ENCODE data around the gene CNTNAP2. TPM values are rescaled to one million over a fixed set of nuclear protein-coding genes. Genes with fewer than 3 reads are reported as not detected.

The CNTNAP2 gene
- total and polyA plus RNA-seq, 2 of the 4 experiments (the other 2 are of a cell fraction): not detected

DNA sequence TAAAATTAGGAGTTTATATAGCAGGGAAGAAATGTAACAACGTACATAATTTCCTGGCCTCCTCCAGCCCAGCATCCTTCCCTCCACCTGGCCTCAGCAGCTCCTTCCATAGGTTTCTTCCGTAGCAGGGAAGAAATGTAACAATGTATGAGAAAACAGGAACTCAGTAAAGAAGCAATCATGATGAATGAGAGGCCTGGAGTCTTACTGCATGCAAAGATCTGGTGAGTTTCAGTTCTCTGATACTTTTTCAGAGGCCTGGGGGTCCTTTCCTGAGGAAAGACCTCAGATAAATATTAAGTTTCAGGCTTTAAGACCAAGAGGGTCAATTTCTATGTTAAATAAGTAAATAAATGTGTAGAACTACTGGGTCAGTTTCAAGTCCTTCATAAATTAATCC, 2318.3 kb downstream of the CNTNAP2 start:
- Histone ChIP-seq H2BK120ac (ENCODE audit: low read depth, low read length) (no peak overlapping the region), H4K8ac (ENCODE audit: low read depth in 2 of 2, low read length in 2 of 2) (no peak overlapping the region), H4K5ac (ENCODE audit: low read depth, low read length) (no peak overlapping the region), H3K79me1 (ENCODE audit: low read depth in 1 of 2, low read length in 2 of 2) (no peaks in the 10 kb centered on the region), H3K9ac (ENCODE audit: low read depth, low read length) (no peak overlapping the region), H3K4me1 (ENCODE audit: control insufficient read depth, insufficient read depth, low read length) (no peaks in the 10 kb centered on the region), H3K9me1 (ENCODE audit: insufficient read depth, low read length) (no peaks in the 10 kb centered on the region), H2AK5ac (ENCODE audit: low read depth, low read length) (no peak overlapping the region), H3K4ac (ENCODE audit: low read depth, low read length) (no peak overlapping the region), H4K91ac (ENCODE audit: insufficient read depth, low read depth, low read length) (no peak overlapping the region), H3K56ac (ENCODE audit: extremely low read depth, insufficient read depth, low read length) (no peak overlapping the region), H3K14ac (replicated peaks; ENCODE audit: low read depth, low read length) (no peak overlapping the region), H2BK20ac (ENCODE audit: low read depth, low read length) (no peak overlapping the region), H3K18ac (ENCODE audit: low read depth, low read length) (no peak overlapping the region), H2BK5ac (ENCODE audit: low read depth, low read length, poor library complexity, severe bottlenecking) (no peak overlapping the region), H3K27me3 (ENCODE audit: control insufficient read depth, insufficient read depth, low read length) (no peaks in the 10 kb centered on the region), H4K20me1 (ENCODE audit: insufficient read depth, low read length) (no peaks in the 10 kb centered on the region), H2BK15ac (ENCODE audit: low read depth, low read length) (no peak overlapping the region), H3K36me3 (ENCODE audit: control insufficient read depth, insufficient read depth, low read length) (no peaks in the 10 kb centered on the region), H3K9me3 (ENCODE audit: control insufficient read depth, insufficient read depth, low read length) (peaks cover 23% of the 10 kb centered on the region), H3K4me2 (ENCODE audit: low read depth, low read length) (no peak overlapping the region), H3K4me3 (ENCODE audit: insufficient read depth, low read depth, low read length) (no peak overlapping the region), H3K23ac (ENCODE audit: low read depth, low read length) (no peak overlapping the region), H2AFZ (replicated peaks; ENCODE audit: low read length, poor library complexity) (no peak overlapping the region), H2AK9ac (replicated peaks; ENCODE audit: low read depth, low read length, poor library complexity) (no peak overlapping the region), H3K27ac (ENCODE audit: insufficient read depth, low read length) (no peak overlapping the region)
- dilution Hi-C loops (cut with HindIII; ENCODE audit: low sequenced_read_pairs, unreplicated experiment): no loop called here
- ATAC-seq (ENCODE audit: low read depth): no peak
- ChIA-PET CTCF (no interaction called here), POLR2A (ENCODE audit: unreplicated experiment) (no interaction called here)
- no CpG with 5 or more reads among the region's 2 CpGs for WGBS, 2 experiments (ENCODE audit: extremely low coverage in 2 of 2, insufficient read length in 1 of 2)
- DNase-seq: no peak
- in situ Hi-C loops (cut with MboI; ENCODE audit: low sequenced_read_pairs): no loop called here
- intact Hi-C loops (cut with micrococcal nuclease): no loop called here
- no TSS peak for BruUV-seq (replicated peaks)
- no peak for TF ChIP-seq MAFK (IDR thresholded peaks at IDR 0.05; ENCODE audit: low read depth, low read length)
- no peak for TF ChIP-seq CEBPB (IDR thresholded peaks at IDR 0.05; ENCODE audit: low read depth, low read length)
- TF ChIP-seq RFX5 (IDR thresholded peaks at IDR 0.05; ENCODE audit: low read depth, low read length): no peak
- TF ChIP-seq NFE2L2 (IDR thresholded peaks at IDR 0.05; ENCODE audit: low read depth, low read length): no peak
- TF ChIP-seq, protein P1, sequence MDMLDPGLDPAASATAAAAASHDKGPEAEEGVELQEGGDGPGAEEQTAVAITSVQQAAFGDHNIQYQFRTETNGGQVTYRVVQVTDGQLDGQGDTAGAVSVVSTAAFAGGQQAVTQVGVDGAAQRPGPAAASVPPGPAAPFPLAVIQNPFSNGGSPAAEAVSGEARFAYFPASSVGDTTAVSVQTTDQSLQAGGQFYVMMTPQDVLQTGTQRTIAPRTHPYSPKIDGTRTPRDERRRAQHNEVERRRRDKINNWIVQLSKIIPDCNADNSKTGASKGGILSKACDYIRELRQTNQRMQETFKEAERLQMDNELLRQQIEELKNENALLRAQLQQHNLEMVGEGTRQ (IDR thresholded peaks at IDR 0.05; ENCODE audit: low read depth, low read length): no peak
- TF ChIP-seq, protein P2, sequence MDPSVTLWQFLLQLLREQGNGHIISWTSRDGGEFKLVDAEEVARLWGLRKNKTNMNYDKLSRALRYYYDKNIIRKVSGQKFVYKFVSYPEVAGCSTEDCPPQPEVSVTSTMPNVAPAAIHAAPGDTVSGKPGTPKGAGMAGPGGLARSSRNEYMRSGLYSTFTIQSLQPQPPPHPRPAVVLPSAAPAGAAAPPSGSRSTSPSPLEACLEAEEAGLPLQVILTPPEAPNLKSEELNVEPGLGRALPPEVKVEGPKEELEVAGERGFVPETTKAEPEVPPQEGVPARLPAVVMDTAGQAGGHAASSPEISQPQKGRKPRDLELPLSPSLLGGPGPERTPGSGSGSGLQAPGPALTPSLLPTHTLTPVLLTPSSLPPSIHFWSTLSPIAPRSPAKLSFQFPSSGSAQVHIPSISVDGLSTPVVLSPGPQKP (IDR thresholded peaks at IDR 0.05; ENCODE audit: borderline replicate concordance, low read depth, low read length): no peak
- no peak for TF ChIP-seq SMC3 (IDR thresholded peaks at IDR 0.05; ENCODE audit: low read depth, low read length)
- no peak for TF ChIP-seq FOS (IDR thresholded peaks at IDR 0.05; ENCODE audit: low read depth, low read length)
- TF ChIP-seq POLR2A (IDR thresholded peaks at IDR 0.05; ENCODE audit: low read depth, low read length): no peak
- no peak for TF ChIP-seq RAD21 (IDR thresholded peaks at IDR 0.05; ENCODE audit: low read length)
- TF ChIP-seq BHLHE40 (IDR thresholded peaks at IDR 0.05; ENCODE audit: low read depth, low read length): no peak
- TF ChIP-seq RCOR1 (IDR thresholded peaks at IDR 0.05; ENCODE audit: insufficient replicate concordance, low read length): no peak
- no peak for TF ChIP-seq CHD1 (IDR thresholded peaks at IDR 0.05; ENCODE audit: low read depth, low read length)
- no peak for TF ChIP-seq MAZ (IDR thresholded peaks at IDR 0.05; ENCODE audit: borderline replicate concordance, low read depth, low read length)
- TF ChIP-seq MXI1 (IDR thresholded peaks at IDR 0.05; ENCODE audit: borderline replicate concordance, low read depth, low read length): no peak
- TF ChIP-seq, protein P3, sequence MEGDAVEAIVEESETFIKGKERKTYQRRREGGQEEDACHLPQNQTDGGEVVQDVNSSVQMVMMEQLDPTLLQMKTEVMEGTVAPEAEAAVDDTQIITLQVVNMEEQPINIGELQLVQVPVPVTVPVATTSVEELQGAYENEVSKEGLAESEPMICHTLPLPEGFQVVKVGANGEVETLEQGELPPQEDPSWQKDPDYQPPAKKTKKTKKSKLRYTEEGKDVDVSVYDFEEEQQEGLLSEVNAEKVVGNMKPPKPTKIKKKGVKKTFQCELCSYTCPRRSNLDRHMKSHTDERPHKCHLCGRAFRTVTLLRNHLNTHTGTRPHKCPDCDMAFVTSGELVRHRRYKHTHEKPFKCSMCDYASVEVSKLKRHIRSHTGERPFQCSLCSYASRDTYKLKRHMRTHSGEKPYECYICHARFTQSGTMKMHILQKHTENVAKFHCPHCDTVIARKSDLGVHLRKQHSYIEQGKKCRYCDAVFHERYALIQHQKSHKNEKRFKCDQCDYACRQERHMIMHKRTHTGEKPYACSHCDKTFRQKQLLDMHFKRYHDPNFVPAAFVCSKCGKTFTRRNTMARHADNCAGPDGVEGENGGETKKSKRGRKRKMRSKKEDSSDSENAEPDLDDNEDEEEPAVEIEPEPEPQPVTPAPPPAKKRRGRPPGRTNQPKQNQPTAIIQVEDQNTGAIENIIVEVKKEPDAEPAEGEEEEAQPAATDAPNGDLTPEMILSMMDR (conservative IDR thresholded peaks at IDR 0.05; ENCODE audit: low read depth, low read length): no peak
